ENCODE results near the gene EVA1A.

EVA1A gene

DNA sequence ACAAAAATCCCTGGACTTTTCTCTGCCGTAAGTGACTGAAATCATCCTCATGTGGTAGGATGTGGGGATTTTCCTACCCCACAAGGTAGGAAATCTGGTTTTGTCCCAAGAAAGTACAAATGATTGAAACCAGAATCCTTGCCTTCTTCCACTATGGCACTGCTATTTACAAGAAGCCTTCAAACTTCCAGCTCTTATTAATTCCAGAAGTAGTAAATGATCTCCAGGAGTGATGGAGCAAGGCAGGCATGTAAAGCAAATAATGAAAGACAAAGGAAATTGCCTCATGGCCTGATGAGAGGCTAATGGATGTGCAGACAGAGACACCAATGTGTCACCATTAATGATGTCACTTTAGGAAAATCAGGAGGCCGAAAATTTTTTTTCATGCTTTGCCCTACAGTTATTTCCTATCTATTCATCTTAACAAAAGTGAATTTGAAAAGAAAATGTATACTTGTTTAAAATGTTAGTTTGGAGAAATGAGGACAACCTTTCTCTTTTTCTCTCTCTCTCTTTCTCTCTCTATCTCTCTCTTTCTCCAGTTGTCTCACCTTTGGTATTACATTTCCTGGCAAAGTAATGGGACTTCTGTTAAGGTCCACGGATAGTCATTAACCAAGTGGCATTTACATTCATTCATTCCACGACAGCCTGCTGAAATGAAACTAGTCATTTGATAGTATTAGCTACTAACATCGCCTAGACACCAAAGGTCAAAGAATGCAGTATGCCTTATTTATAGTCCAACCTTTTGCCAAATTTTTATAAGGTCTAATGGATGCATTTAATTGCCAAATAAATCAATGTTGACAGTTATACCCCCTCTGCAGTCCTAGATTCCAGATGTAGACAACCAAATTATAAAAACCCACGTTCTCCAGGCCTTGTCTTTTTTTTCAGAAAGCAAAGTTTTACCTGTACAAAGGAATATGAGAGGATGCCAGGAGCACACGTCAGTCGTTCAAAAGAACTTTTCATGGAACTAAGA is 5.0 kb upstream of the EVA1A start:
- in situ Hi-C loops (cut with MboI; ENCODE audit: low pct_unique_long_range_greater_than_20kb, low sequenced_read_pairs, unreplicated experiment), result no loop called here
- DNase-seq (ENCODE audit: low spot score), result no peak
- TF ChIP-seq, protein P1, sequence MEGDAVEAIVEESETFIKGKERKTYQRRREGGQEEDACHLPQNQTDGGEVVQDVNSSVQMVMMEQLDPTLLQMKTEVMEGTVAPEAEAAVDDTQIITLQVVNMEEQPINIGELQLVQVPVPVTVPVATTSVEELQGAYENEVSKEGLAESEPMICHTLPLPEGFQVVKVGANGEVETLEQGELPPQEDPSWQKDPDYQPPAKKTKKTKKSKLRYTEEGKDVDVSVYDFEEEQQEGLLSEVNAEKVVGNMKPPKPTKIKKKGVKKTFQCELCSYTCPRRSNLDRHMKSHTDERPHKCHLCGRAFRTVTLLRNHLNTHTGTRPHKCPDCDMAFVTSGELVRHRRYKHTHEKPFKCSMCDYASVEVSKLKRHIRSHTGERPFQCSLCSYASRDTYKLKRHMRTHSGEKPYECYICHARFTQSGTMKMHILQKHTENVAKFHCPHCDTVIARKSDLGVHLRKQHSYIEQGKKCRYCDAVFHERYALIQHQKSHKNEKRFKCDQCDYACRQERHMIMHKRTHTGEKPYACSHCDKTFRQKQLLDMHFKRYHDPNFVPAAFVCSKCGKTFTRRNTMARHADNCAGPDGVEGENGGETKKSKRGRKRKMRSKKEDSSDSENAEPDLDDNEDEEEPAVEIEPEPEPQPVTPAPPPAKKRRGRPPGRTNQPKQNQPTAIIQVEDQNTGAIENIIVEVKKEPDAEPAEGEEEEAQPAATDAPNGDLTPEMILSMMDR (IDR thresholded peaks at IDR 0.05; ENCODE audit: extremely low read depth, insufficient read depth, missing control alignments), result no peak

DNA sequence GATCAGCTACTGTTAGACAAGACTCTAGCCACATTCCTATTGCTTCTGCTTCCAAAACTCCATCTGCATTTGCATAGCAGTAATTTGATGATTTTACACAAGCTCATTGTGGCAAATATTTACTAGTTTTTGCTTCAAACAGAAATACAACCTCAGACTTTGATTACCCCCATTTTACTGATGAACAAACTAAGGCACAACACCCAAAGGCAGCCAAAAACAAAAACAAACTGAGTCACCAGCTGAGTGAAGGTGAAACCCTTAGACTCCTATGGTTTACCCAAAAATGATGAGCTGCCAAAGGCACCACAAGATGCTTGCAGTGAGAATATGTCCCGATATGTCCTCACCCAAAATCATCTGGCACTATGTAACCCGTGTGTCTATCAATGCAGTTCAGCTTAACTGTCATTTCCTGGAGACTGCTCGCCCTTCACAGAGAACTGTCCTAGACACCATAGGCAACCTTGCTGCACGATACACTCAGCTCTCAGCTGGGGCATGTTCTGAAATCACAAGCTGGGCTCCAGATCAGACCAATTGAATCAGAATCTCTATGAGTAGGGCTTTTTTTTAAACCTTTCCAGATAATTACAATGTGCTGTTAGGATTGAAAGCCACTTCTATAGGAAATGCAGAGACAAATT is 4.1 kb upstream of the EVA1A start:
- no peak for DNase-seq (ENCODE audit: low spot score)
- TF ChIP-seq, protein P1 (IDR thresholded peaks at IDR 0.05; ENCODE audit: extremely low read depth, insufficient read depth, missing control alignments), result no peak
- in situ Hi-C loops (cut with MboI; ENCODE audit: low pct_unique_long_range_greater_than_20kb, low sequenced_read_pairs, unreplicated experiment), result no loop called here

DNA sequence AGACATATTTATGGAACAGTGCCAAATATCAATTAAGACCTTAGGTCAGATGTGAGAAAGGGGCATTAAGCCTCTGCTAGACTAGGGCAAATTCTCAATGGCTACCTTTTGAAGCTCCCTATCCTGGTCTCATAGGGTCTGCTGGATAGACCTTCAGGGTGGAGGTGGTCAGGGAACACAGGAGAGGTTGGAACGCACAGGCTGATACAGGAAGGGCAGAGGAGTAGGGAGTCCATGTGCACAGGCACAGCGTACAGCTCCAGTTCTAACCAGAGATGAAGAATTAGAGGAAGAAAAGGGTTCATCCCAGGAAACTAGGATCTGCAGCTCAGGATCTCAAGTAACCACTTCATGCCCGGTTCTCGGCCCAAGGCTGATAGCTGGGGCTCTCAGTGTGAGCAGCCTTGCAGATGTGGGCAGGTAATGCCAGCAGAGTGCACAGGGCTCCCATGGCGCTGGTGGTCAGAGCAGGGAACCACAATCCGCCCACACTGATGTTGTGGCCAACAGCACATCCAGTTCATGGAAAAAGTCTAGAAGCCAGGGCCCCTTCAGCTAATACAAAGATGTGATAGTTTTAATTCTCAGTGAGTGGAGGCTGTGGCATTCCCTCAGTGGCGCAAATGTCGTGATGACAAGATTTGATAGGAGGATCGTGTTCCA is 3.4 kb upstream of the EVA1A start:
- in situ Hi-C loops (cut with MboI; ENCODE audit: low pct_unique_long_range_greater_than_20kb, low sequenced_read_pairs, unreplicated experiment), result no loop called here
- no peak for DNase-seq (ENCODE audit: low spot score)
- TF ChIP-seq, protein P1 (IDR thresholded peaks at IDR 0.05; ENCODE audit: extremely low read depth, insufficient read depth, missing control alignments), result no peak

DNA sequence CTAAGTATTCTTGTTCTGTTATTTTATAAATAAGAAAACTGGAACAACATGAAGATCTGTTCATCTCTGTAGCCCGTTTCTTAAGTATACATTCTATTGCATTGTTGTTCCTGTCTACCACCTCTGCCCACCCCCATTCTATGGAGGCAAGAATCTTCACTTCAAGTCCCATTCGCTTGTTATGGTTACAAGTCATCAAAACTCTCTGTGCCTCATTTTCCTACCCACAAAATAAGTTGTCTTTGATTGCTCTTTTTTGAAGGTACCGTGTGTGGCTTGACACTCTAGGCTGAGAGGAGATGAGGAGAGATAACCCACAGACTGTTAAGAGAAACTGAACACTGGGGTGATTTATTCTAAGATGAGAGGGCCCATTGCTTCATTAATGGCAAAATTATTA is 2.9 kb upstream of the EVA1A start:
- no peak for DNase-seq (ENCODE audit: low spot score)
- in situ Hi-C loops (cut with MboI; ENCODE audit: low pct_unique_long_range_greater_than_20kb, low sequenced_read_pairs, unreplicated experiment), result no loop called here
- TF ChIP-seq, protein P1 (IDR thresholded peaks at IDR 0.05; ENCODE audit: extremely low read depth, insufficient read depth, missing control alignments), result no peak

DNA sequence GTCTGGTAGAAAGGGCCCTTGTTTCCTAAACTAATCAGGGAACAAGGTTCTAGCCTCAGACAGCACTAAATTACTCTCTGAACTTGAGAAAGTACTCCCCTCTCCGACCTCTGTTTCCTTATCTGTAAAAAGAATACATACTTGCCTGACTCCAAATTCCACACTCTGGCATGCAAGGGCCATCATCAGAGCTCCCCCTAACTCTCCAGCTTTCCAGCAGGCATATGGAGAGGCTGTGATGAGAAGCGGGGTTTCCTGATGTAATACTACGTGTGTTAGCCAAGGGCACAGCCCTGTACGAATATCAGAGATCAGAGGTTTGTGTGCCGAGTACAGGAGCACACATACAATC is 1.8 kb upstream of the EVA1A start:
- in situ Hi-C loops (cut with MboI; ENCODE audit: low pct_unique_long_range_greater_than_20kb, low sequenced_read_pairs, unreplicated experiment), result no loop called here
- no peak for DNase-seq (ENCODE audit: low spot score)
- TF ChIP-seq, protein P1 (IDR thresholded peaks at IDR 0.05; ENCODE audit: extremely low read depth, insufficient read depth, missing control alignments), result no peak
